Naive thymus-derived CD8-positive, alpha-beta T cell (primary cell): ENCODE data around the gene PXK. TPM values are rescaled to one million over a fixed set of nuclear protein-coding genes. Genes with fewer than 3 reads are reported as not detected.
A peak's percentile ranks its signal among the peaks of the same experiment; 100 is the strongest.

ENCODE experiments used
- ATAC-seq, 2 donors: fragments of 150-1000 bp; cut with Tn5 transposase in 1 of 2; sonication (Bioruptor Pico), chemical (Tn5 transposase) in 1 of 2; 1 replicate in 1 of 2; 2 replicates in 1 of 2; pipeline ENCODE4 v1.10.0; 2021; ENCODE audit warnings: mild to moderate bottlenecking in 2 of 2, moderate library complexity in 2 of 2
- POLR2A ChIA-PET: fragments of 350-600 bp; sonication (Branson Sonifier 250); formaldehyde crosslinking; loops from one replicate; lab custom pipeline; 2021; ENCODE audit warnings: antibody characterized with exemption; lab: Charles Lee
- DNase-seq, 10 donors: peaks; one replicate each; pipeline versions ENCODE4 v3.0.0 to v3.0.0-alpha.2; 2020 to 2022
- H3K27ac Mint-ChIP-seq, 10 donors: one replicate each; pipeline ENCODE4 v1.8.0; 2020 to 2022; ENCODE audit warnings: mild to moderate bottlenecking in 10 of 10, mixed read lengths in 10 of 10, moderate library complexity in 4 of 10, inconsistent platforms in 1 of 10
- H3K27me3 Mint-ChIP-seq, 5 donors: one replicate each; pipeline ENCODE4 v1.8.0; 2021 to 2022; ENCODE audit warnings: mixed read lengths in 5 of 5
- H3K36me3 Mint-ChIP-seq, 3 donors: one replicate each; pipeline ENCODE4 v1.8.0; 2020 to 2022; ENCODE audit warnings: mixed read lengths in 3 of 3, mild to moderate bottlenecking in 2 of 3, inconsistent platforms in 1 of 3
- H3K4me1 Mint-ChIP-seq, 4 donors: one replicate each; pipeline ENCODE4 v1.8.0; 2021 to 2022; ENCODE audit warnings: mixed read lengths in 4 of 4
- H3K4me3 Mint-ChIP-seq, 10 donors: one replicate each; pipeline ENCODE4 v1.8.0; 2020 to 2022; ENCODE audit warnings: mild to moderate bottlenecking in 10 of 10, mixed read lengths in 10 of 10, moderate library complexity in 6 of 10, inconsistent platforms in 1 of 10
- H3K9me3 Mint-ChIP-seq, 9 donors: one replicate each; pipeline ENCODE4 v1.8.0; 2020 to 2022; ENCODE audit warnings: mixed read lengths in 9 of 9, mild to moderate bottlenecking in 3 of 9, inconsistent platforms in 1 of 9, moderate library complexity in 1 of 9
- polyA plus RNA-seq, 3 donors: library from polyadenylated mRNA; unstranded; fragments of 300-500 nt; fragmentation: Illumina TruSeq; gene quantifications; one replicate each; pipeline ENCODE4 v1.2.3, GENCODE V29; 2021
- total RNA-seq, 8 experiments: library from RNA in 2 of 8; stranded (reverse) in 2 of 8; gene quantifications; one replicate each; pipeline ENCODE4 v1.2.3 and lab custom pipeline; 2021 to 2026

The PXK gene
- total and polyA plus RNA-seq, 5 experiments from 2014 or later = 16.3 to 26.6 (median 21.9) TPM

GRCh38 chr3:58375254-58375653 is 42.6 kb downstream of the PXK start:
- Mint-ChIP-seq H3K9me3 (no peaks in the 10 kb centered on the region), H3K4me3 (no peak overlapping the region), H3K36me3 (peaks cover 0 to 24% (median 2%) of the 10 kb centered on the region in 3 donors), H3K27ac (no peak overlapping the region), H3K27me3 (no peaks in the 10 kb centered on the region), H3K4me1 (peaks cover 0 to 6% (median 2%) of the 10 kb centered on the region in 4 donors)
- DNase-seq = no peak
- no peak for ATAC-seq
- POLR2A ChIA-PET = no interaction called here

GRCh38 chr3:58377168-58377567 is 44.5 kb downstream of the PXK start:
- DNase-seq (no peak), ATAC-seq (no peak)
- Mint-ChIP-seq H3K4me3 (no peak overlapping the region), H3K27me3 (no peaks in the 10 kb centered on the region), H3K4me1 (peaks cover 0 to 6% (median 3%) of the 10 kb centered on the region in 4 donors), H3K36me3 (peaks cover 0 to 22% (median 0%) of the 10 kb centered on the region in 3 donors), H3K9me3 (no peaks in the 10 kb centered on the region), H3K27ac (no peak overlapping the region)
- POLR2A ChIA-PET = no interaction called here

- ATAC-seq (no peak), DNase-seq (no peak)
- peaks cover 0 to 6% (median 3%) of the 10 kb centered on the region in 4 donors for H3K4me1 Mint-ChIP-seq
- peaks cover 0 to 28% (median 0%) of the 10 kb centered on the region in 3 donors for H3K36me3 Mint-ChIP-seq
- POLR2A ChIA-PET = no interaction called here
- no peak overlapping the region for H3K27ac Mint-ChIP-seq
- H3K9me3 Mint-ChIP-seq = no peaks in the 10 kb centered on the region
- no peaks in the 10 kb centered on the region for H3K27me3 Mint-ChIP-seq
- H3K4me3 Mint-ChIP-seq = no peak overlapping the region
Measured at GRCh38 chr3:58377750-58378149, 45.1 kb downstream of the PXK start.

GRCh38 chr3:58379351-58380073 is 46.8 kb downstream of the PXK start:
- peaks cover 0 to 28% (median 0%) of the 10 kb centered on the region in 3 donors for H3K36me3 Mint-ChIP-seq
- H3K27ac Mint-ChIP-seq = peak overlapping the region in 2 of 10 donors; percentile 4 to 35
- no peaks in the 10 kb centered on the region for H3K27me3 Mint-ChIP-seq
- ATAC-seq (no peak), DNase-seq (no peak)
- POLR2A ChIA-PET = no interaction called here
- H3K4me3 Mint-ChIP-seq = no peak overlapping the region
- no peaks in the 10 kb centered on the region for H3K9me3 Mint-ChIP-seq
- H3K4me1 Mint-ChIP-seq = peaks cover 0 to 4% (median 3%) of the 10 kb centered on the region in 4 donors

GRCh38 chr3:58383476-58383875 is 50.8 kb downstream of the PXK start:
- POLR2A ChIA-PET = no interaction called here
- no peaks in the 10 kb centered on the region for H3K27me3 Mint-ChIP-seq
- H3K4me3 Mint-ChIP-seq = no peak overlapping the region
- DNase-seq (no peak), ATAC-seq (no peak)
- no peaks in the 10 kb centered on the region for H3K9me3 Mint-ChIP-seq
- H3K4me1 Mint-ChIP-seq = peaks cover 5 to 22% (median 8%) of the 10 kb centered on the region in 4 donors
- H3K27ac Mint-ChIP-seq = no peak overlapping the region
- peaks cover 0 to 45% (median 0%) of the 10 kb centered on the region in 3 donors for H3K36me3 Mint-ChIP-seq

GRCh38 chr3:58383904-58384303 is 51.2 kb downstream of the PXK start:
- no peak overlapping the region for H3K27ac Mint-ChIP-seq
- H3K27me3 Mint-ChIP-seq = no peaks in the 10 kb centered on the region
- peaks cover 0 to 45% (median 0%) of the 10 kb centered on the region in 3 donors for H3K36me3 Mint-ChIP-seq
- H3K9me3 Mint-ChIP-seq = no peaks in the 10 kb centered on the region
- peaks cover 5 to 27% (median 8%) of the 10 kb centered on the region in 4 donors for H3K4me1 Mint-ChIP-seq
- POLR2A ChIA-PET = no interaction called here
- ATAC-seq (no peak), DNase-seq (no peak)
- no peak overlapping the region for H3K4me3 Mint-ChIP-seq

GRCh38 chr3:58384381-58385090 is 51.8 kb downstream of the PXK start:
- POLR2A ChIA-PET = no interaction called here
- Mint-ChIP-seq H3K9me3 (no peaks in the 10 kb centered on the region), H3K36me3 (peaks cover 0 to 41% (median 0%) of the 10 kb centered on the region in 3 donors), H3K4me1 (peaks cover 5 to 29% (median 8%) of the 10 kb centered on the region in 4 donors), H3K4me3 (no peak overlapping the region), H3K27ac (peak overlapping the region in 1 of 10 donors; percentile 53), H3K27me3 (no peaks in the 10 kb centered on the region)
- ATAC-seq (no peak), DNase-seq (no peak)

- DNase-seq = no peak
- Mint-ChIP-seq H3K27ac (peak overlapping the region in 2 of 10 donors; percentile 65 to 77), H3K4me3 (no peak overlapping the region), H3K36me3 (peaks cover 0 to 51% (median 7%) of the 10 kb centered on the region in 3 donors), H3K9me3 (no peaks in the 10 kb centered on the region), H3K27me3 (no peaks in the 10 kb centered on the region), H3K4me1 (peaks cover 4 to 29% (median 6%) of the 10 kb centered on the region in 4 donors)
- POLR2A ChIA-PET = interaction anchor here (0.5 kb wide), 1 partner anchor 26 kb away, joined by 3 read pairs; no protein-coding TSS in a partner anchor
- ATAC-seq = no peak
Measured at GRCh38 chr3:58386626-58387365, 54.1 kb downstream of the PXK start.

- POLR2A ChIA-PET = no interaction called here
- H3K4me1 Mint-ChIP-seq = peaks cover 5 to 29% (median 6%) of the 10 kb centered on the region in 4 donors
- ATAC-seq (no peak), DNase-seq (no peak)
- no peaks in the 10 kb centered on the region for H3K9me3 Mint-ChIP-seq
- H3K4me3 Mint-ChIP-seq = no peak overlapping the region
- peak overlapping the region in 4 of 10 donors; percentile 35 to 77 (median 62) for H3K27ac Mint-ChIP-seq
- H3K27me3 Mint-ChIP-seq = no peaks in the 10 kb centered on the region
- H3K36me3 Mint-ChIP-seq = peaks cover 0 to 53% (median 8%) of the 10 kb centered on the region in 3 donors
Measured at GRCh38 chr3:58387650-58388546, 55.2 kb downstream of the PXK start.

GRCh38 chr3:58388550-58389091 is 55.9 kb downstream of the PXK start:
- POLR2A ChIA-PET = no interaction called here
- peaks cover 0 to 48% (median 8%) of the 10 kb centered on the region in 3 donors for H3K36me3 Mint-ChIP-seq
- no peak for ATAC-seq
- H3K27me3 Mint-ChIP-seq = no peaks in the 10 kb centered on the region
- no peak overlapping the region for H3K4me3 Mint-ChIP-seq
- DNase-seq = no peak
- no peaks in the 10 kb centered on the region for H3K9me3 Mint-ChIP-seq
- H3K27ac Mint-ChIP-seq = no peak overlapping the region
- peaks cover 5 to 29% (median 6%) of the 10 kb centered on the region in 4 donors for H3K4me1 Mint-ChIP-seq

- peak overlapping the region in 1 of 10 donors; percentile 43 for H3K27ac Mint-ChIP-seq
- peaks cover 0 to 52% (median 9%) of the 10 kb centered on the region in 3 donors for H3K36me3 Mint-ChIP-seq
- DNase-seq (no peak), ATAC-seq (no peak)
- POLR2A ChIA-PET = no interaction called here
- no peaks in the 10 kb centered on the region for H3K27me3 Mint-ChIP-seq
- H3K9me3 Mint-ChIP-seq = no peaks in the 10 kb centered on the region
- peaks cover 3 to 22% (median 4%) of the 10 kb centered on the region in 4 donors for H3K4me1 Mint-ChIP-seq
- H3K4me3 Mint-ChIP-seq = no peak overlapping the region
Measured at GRCh38 chr3:58391156-58391865, 58.6 kb downstream of the PXK start.
